ENCODE data around the gene RAET1G.
"Not testable (repeated sequence)": the region's sequence is repeated elsewhere in the genome, so short reads cannot be mapped to it uniquely, and the experiment has no call there.

Gene RAET1G, protein sequence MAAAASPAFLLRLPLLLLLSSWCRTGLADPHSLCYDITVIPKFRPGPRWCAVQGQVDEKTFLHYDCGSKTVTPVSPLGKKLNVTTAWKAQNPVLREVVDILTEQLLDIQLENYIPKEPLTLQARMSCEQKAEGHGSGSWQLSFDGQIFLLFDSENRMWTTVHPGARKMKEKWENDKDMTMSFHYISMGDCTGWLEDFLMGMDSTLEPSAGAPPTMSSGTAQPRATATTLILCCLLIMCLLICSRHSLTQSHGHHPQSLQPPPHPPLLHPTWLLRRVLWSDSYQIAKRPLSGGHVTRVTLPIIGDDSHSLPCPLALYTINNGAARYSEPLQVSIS

DNA sequence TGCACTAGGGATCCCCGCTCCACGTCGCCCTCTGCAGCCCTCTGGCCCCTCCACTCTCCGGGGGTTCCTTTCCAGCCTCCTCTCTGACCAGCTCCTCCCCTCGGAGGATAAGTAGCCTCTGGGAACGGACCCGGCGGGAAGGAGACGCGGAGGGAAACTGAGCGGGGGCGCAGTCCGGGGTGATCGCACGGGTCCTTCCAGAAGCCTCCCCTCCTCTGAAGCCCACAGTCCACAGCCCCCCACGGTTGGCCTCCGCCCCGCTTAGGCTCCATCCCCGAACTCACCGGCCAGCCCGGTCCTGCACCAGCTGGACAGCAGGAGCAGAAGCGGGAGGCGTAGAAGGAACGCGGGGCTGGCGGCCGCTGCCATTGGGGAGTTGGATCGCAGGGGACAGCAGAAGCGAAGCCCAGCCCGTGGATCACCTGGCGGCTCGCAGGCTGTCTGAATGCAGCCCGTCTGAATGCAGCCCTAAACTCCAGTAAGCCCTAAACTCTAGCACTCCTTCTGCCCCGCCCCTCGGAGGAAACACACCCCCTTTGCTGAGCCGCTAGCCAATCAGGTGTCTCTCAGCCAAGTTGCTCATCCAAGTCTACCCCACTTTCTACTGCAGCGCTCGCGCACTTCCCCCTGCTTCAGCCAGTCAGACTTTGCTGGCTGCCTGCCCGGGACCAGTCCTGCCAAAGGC, at the start of gene RAET1G:
Gene RAET1G (minus strand): TSS at position 480 of the 685 bp plus-strand sequence. CDS start 111 bp downstream, at position 369.
- TF ChIP-seq, protein P1, sequence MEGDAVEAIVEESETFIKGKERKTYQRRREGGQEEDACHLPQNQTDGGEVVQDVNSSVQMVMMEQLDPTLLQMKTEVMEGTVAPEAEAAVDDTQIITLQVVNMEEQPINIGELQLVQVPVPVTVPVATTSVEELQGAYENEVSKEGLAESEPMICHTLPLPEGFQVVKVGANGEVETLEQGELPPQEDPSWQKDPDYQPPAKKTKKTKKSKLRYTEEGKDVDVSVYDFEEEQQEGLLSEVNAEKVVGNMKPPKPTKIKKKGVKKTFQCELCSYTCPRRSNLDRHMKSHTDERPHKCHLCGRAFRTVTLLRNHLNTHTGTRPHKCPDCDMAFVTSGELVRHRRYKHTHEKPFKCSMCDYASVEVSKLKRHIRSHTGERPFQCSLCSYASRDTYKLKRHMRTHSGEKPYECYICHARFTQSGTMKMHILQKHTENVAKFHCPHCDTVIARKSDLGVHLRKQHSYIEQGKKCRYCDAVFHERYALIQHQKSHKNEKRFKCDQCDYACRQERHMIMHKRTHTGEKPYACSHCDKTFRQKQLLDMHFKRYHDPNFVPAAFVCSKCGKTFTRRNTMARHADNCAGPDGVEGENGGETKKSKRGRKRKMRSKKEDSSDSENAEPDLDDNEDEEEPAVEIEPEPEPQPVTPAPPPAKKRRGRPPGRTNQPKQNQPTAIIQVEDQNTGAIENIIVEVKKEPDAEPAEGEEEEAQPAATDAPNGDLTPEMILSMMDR (IDR thresholded peaks at IDR 0.05; ENCODE audit: low read depth, low read length), result no peak
- peak within 1 kb of the TSS; percentile 71 for H3K4me3 ChIP-seq (ENCODE audit: low read depth, low read length)

DNA sequence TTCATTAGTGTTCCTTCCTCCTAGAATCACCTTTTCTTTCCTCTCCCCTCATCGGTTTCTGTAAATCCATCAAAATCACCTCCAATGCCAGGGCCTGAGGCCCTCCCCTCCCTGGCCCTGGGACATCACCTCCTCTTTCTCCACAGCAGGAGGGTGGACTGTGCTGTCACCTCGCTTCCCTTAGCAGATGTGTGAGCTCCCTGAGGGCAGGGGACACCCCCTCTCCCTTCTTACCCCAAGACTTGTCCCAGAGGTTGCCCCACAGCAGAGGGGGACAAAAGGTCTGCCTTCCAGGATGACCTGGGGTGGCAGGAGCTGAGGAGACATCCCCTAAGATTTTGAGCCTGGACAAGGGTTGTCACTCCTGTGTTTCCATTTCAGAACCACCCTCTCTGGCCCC, 46.7 kb upstream of the RAET1G start:
- H3K4me3 ChIP-seq (ENCODE audit: low read depth, low read length), result no peak overlapping the region
- TF ChIP-seq, protein P1 (IDR thresholded peaks at IDR 0.05; ENCODE audit: low read depth, low read length), result no peak

DNA sequence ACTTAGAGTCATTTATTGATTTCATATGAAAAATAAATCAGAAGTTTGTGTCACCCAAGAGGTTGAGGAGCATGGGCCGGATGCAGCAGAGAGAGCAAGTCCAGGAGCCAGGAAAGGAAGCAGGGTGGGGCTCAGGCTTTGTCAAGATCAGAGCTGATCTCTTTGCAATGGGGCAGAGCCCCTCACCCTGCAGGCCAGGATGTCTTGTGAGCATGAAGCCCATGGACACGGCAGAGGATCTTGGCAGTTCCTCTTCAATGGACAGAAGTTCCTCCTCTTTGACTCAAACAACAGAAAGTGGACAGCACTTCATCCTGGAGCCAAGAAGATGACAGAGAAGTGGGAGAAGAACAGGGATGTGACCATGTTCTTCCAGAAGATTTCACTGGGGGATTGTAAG, 46.0 kb upstream of the RAET1G start:
- H3K4me3 ChIP-seq (ENCODE audit: low read depth, low read length), result not testable (repeated sequence)

DNA sequence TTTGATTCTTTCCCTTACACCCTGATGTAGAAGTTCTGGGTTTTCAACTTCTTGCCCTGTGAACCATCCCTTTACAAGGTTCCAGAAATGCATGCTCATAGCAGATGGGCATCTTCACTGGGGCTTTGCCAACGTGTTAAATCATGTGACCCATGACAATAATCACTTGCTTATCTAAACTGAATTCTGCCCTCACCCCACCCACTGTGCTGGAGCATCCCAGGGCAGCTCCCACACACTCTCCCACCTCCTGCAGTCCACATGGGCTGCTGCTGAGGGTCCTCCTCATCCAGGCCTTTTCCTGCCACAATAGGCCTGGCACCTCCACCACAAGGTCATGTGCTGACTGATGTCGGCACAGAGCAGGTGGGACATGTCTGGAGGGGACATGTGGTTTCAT, 45.1 kb upstream of the RAET1G start:
- not testable (repeated sequence) for H3K4me3 ChIP-seq (ENCODE audit: low read depth, low read length)

DNA sequence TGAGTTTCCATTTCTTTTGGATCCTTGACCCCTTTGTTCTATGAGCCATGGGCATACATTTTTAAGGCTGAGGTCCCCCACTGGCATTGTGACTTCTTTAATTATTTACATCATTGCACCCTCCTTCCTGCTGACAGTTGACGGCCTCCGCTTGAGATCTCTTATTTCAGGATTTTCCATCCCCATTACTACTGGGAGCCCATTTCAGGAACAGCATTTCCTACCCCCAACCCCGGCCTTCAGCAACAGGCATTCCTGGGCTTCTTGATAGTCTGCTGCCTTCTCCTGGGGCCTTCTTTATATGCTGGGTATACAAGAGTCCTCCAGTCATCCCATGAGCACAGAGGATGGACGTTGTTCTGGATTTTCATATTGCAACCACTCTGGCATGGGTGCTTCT, 44.7 kb upstream of the RAET1G start:
- TF ChIP-seq, protein P1 (IDR thresholded peaks at IDR 0.05; ENCODE audit: low read depth, low read length), result no peak

DNA sequence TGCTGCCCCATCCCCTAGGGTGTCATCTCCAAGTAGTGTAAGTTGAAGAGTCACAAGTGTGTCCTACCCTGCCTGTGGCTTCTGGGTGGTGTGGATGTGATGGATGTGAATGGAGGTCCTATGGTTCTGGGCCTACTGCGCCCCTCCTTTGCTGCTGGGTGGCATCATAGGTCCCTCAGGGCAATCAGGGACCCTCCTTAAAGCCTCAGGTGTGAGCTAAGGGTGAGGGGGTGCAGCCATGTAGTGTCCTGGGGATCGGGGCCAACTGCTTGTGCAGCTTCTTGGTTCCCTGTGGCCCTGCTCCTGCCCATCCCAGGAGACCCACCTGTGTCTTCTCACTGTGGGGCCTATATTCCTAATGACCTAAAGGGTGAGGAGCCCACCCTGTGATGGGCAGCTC, 43.4 kb upstream of the RAET1G start:
- not testable (repeated sequence) for H3K4me3 ChIP-seq (ENCODE audit: low read depth, low read length)

More for the DNA sequence above, 44.7 kb upstream of the RAET1G start:
- no peak overlapping the region for H3K4me3 ChIP-seq (ENCODE audit: low read depth, low read length)

DNA sequence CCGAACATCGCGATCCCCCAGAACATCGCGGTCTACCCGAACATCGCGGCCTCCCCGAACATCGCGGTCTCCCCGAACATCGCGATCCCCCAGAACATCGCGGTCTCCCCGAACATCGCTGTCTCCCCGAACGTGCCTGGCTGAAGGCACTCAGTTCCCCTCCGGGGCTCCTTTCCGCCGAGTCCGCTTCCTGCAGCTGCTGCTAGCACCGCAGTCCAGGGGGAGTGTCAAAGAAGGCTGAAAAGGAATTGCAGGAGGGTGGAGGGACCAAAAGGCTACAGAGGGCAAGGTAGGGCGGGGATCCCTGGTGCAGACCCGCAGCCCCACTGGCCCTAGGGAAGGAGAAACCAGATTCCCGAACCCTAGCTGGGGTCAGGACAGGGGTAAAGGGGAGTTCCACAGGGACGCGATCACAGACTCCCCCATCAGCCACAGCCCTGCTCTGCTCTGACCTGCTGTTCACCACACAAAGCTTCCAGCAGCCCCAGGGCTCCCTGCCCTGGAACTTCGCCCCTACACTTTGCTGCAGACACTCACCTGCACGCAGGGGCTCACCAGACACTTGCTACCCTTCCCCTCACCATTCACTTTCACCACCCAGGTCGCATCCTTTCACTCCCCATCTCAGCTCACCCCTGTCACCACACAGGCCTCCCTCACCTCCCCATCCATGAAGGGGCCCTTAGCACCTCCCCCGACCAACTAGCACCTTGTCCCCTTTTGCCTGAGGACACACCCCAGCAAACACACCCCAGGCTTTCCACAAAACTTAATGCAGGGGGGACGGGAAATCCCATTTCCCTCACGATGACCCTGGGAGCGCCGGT, 42.5 kb upstream of the RAET1G start:
- peak overlapping the region; percentile 67 for H3K4me3 ChIP-seq (ENCODE audit: low read depth, low read length)
- TF ChIP-seq, protein P1 (IDR thresholded peaks at IDR 0.05; ENCODE audit: low read depth, low read length), result no peak

DNA sequence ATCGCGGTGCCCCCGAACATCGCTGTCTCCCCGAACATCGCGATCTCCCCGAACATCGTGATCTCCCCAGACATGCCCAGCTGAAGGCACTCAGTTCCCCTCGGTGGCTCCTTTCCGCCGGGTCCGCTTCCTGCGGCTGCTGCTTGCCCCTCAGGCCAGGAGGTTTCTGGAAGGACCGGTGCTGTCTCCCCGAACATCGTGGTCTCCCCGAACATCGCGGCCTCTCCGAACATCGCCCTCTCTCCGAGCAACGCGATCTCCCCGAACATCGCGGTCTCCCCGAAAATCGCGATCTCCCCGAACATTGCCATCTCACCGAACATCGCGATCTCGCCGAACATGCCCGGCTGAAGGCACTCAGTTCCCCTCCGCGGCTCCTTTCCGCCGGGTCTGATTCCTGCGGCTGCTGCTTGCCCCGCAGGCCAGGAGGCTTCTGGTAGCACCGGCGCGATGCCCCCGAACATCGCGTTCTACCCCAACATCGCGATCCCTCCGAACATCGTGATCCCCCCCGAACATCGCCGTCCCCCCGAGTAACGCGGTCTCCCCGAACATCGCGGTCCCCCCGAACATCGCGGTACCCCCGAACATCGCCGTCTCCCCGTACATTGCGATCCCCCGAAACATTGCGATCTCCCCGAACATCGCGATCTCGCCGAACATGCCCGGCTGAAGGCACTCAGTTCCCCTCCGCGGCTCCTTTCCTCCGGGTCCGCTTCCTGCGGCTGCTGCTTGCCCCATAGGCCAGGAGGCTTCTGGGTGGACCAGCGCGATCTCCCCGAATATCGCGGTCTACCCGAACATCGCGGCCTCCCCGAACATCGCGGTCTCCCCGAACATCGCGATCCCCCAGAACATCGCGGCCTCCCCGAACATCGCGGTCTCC, 41.6 kb upstream of the RAET1G start:
- TF ChIP-seq, protein P1 (IDR thresholded peaks at IDR 0.05; ENCODE audit: low read depth, low read length), result no peak
- H3K4me3 ChIP-seq (ENCODE audit: low read depth, low read length), result peak overlapping the region; percentile 67

Data from WI38 (cell line).